Measurements from ENCODE around the gene HDLBP.

DNA sequence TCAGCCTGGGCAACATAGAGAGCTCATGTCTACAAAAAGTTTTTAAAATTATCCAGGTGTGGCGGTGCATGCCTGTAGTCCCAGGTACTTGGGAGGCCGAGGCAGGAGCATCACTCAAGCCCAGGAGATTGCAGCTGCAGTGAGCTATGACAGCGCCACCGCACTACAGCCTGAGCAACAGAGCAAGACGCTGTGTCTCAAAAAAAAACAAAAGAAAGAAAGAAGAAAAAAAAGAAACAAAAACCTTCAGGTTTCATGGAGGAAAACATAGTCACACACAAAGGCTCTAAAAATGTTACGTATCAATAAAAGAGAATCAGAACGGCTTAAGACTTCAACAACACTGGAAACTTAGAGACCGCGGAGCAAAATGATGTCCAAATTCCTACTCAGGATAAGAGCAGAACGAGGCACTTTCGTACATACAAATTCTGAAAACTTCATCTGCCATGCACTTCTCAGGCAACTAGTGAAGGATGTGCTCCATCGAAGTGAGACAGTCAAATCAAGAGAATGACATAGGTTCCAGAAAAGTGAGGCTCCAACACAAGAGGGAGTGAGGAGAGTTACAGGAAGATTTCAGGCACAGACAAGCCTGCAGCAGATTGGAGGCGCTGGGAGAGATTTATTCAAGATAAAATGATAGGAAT, 4.4 kb downstream of the HDLBP start:
- TF ChIP-seq, protein P1, sequence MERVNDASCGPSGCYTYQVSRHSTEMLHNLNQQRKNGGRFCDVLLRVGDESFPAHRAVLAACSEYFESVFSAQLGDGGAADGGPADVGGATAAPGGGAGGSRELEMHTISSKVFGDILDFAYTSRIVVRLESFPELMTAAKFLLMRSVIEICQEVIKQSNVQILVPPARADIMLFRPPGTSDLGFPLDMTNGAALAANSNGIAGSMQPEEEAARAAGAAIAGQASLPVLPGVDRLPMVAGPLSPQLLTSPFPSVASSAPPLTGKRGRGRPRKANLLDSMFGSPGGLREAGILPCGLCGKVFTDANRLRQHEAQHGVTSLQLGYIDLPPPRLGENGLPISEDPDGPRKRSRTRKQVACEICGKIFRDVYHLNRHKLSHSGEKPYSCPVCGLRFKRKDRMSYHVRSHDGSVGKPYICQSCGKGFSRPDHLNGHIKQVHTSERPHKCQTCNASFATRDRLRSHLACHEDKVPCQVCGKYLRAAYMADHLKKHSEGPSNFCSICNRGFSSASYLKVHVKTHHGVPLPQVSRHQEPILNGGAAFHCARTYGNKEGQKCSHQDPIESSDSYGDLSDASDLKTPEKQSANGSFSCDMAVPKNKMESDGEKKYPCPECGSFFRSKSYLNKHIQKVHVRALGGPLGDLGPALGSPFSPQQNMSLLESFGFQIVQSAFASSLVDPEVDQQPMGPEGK (CRISPR knock-in tag; IDR thresholded peaks at IDR 0.05; ENCODE audit: borderline replicate concordance) = no peak
- TF ChIP-seq, protein P2, sequence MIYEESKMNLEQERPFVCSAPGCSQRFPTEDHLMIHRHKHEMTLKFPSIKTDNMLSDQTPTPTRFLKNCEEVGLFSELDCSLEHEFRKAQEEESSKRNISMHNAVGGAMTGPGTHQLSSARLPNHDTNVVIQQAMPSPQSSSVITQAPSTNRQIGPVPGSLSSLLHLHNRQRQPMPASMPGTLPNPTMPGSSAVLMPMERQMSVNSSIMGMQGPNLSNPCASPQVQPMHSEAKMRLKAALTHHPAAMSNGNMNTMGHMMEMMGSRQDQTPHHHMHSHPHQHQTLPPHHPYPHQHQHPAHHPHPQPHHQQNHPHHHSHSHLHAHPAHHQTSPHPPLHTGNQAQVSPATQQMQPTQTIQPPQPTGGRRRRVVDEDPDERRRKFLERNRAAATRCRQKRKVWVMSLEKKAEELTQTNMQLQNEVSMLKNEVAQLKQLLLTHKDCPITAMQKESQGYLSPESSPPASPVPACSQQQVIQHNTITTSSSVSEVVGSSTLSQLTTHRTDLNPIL (CRISPR knock-in tag; IDR thresholded peaks at IDR 0.05; ENCODE audit: low read depth) = no peak
- TF ChIP-seq POU6F1 (CRISPR knock-in tag; IDR thresholded peaks at IDR 0.05; ENCODE audit: borderline replicate concordance, low read depth) (no peak), PPARA (CRISPR knock-in tag; IDR thresholded peaks at IDR 0.05; ENCODE audit: borderline replicate concordance) (no peak), CSDC2 (CRISPR knock-in tag; IDR thresholded peaks at IDR 0.05) (no peak), SNAI2 (CRISPR knock-in tag; IDR thresholded peaks at IDR 0.05) (no peak)
